M059J (cell line): Measurements from ENCODE around the gene VPS52. TPM values are rescaled to one million over a fixed set of nuclear protein-coding genes. Genes with fewer than 3 reads are reported as not detected.

ENCODE experiments used
- DNase-seq: peaks from one replicate; pipeline ENCODE4 v3.0.0-alpha.2; 2012; ENCODE audit warnings: low read depth
- total RNA-seq: library from RNA; depleted of rRNA; stranded (reverse); fragments of >200 nt; shearing (Covaris generic); gene quantifications from 2 replicates; pipeline ENCODE4 v1.2.3, GENCODE V29; 2014; rRNA removed

VPS52 gene
- total RNA-seq, result 37.5 and 45.3 TPM in 2 replicates

- DNase-seq, result peak; percentile 100
These were observed at the start of gene VPS52, which contains the start of gene RPS18 for GRCh38 chr6:33271468-33272274. Gene VPS52 (minus strand): TSS chr6:33271876. CDS start chr6:33271675, 201 bp downstream. Gene RPS18 (plus strand): TSS chr6:33272075. CDS start chr6:33272120, 45 bp downstream.

- DNase-seq, result no peak
These were observed 49.6 kb upstream of the VPS52 start for GRCh38 chr6:33321227-33321626.

GRCh38 chr6:33320315-33321181, 48.9 kb upstream of the VPS52 start:
- peak; percentile 85 for DNase-seq

GRCh38 chr6:33319939-33320314, 48.3 kb upstream of the VPS52 start:
- DNase-seq, result no peak

GRCh38 chr6:33318426-33319073, 46.9 kb upstream of the VPS52 start:
- no peak for DNase-seq

- DNase-seq, result peak; percentile 100
These were observed 46.2 kb upstream of the VPS52 start, which contains the start of gene ZBTB22 for GRCh38 chr6:33317669-33318425. Gene ZBTB22 (minus strand): TSS chr6:33317744. CDS start chr6:33316916, 828 bp downstream.

- no peak for DNase-seq
These were observed 45.7 kb upstream of the VPS52 start for GRCh38 chr6:33317419-33317668.

GRCh38 chr6:33316603-33317418, 45.1 kb upstream of the VPS52 start:
- no peak for DNase-seq

GRCh38 chr6:33315793-33316602, 44.3 kb upstream of the VPS52 start:
- no peak for DNase-seq

- no peak for DNase-seq
These were observed 43.5 kb upstream of the VPS52 start for GRCh38 chr6:33314943-33315792.

GRCh38 chr6:33314515-33314942, 42.9 kb upstream of the VPS52 start:
- DNase-seq, result peak; percentile 94

- peak; percentile 85 for DNase-seq
These were observed 42.2 kb upstream of the VPS52 start, which contains the start of gene TAPBP for GRCh38 chr6:33313709-33314514. Gene TAPBP (minus strand): TSS chr6:33314078. CDS start chr6:33314041, 37 bp downstream.

GRCh38 chr6:33313105-33313708, 41.5 kb upstream of the VPS52 start:
- peak; percentile 58 for DNase-seq

GRCh38 chr6:33312361-33313104, 40.9 kb upstream of the VPS52 start:
- peak; percentile 93 for DNase-seq

- no peak for DNase-seq
These were observed 34.7 kb upstream of the VPS52 start for GRCh38 chr6:33306356-33306755.

- no peak for DNase-seq
These were observed 33.4 kb upstream of the VPS52 start for GRCh38 chr6:33305052-33305451.

- DNase-seq, result no peak
These were observed 32.5 kb upstream of the VPS52 start for GRCh38 chr6:33304216-33304615.
